NCI-H748 (cell line): ENCODE data around the gene SPRR2B.
"Not testable (repeated sequence)": the region's sequence is repeated elsewhere in the genome, so short reads cannot be mapped to it uniquely, and the experiment has no call there.

Experiments used
- DNase-seq: peaks from one replicate; lab custom pipeline; 2025; ENCODE audit not compliant: unreplicated experiment; lab: John Stamatoyannopoulos, UW

SPRR2B gene

DNA sequence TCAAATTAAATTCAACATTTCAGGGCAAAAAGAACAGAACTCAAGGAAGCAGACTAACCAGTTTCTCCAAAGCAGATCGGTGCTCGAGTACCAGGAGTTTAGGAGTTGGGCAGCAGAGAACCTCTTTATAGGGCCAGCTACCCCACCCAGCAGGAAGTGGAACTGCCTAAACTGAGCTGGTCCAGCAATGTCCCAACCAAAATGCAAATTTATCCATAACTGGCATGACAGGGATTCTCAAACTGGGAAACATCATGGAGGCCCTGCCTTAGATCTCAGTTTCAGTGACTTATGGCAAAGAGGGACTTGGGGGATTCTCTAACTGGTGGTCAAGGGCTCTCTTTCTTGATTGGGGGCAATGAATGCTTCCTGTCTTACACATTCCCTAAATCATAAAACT, at the start of gene SPRR2B:
Gene SPRR2B (minus strand): TSS at position 101 of the 400 bp plus-strand sequence. CDS start 772 bp downstream, outside the sequence.
- DNase-seq: no peak

DNA sequence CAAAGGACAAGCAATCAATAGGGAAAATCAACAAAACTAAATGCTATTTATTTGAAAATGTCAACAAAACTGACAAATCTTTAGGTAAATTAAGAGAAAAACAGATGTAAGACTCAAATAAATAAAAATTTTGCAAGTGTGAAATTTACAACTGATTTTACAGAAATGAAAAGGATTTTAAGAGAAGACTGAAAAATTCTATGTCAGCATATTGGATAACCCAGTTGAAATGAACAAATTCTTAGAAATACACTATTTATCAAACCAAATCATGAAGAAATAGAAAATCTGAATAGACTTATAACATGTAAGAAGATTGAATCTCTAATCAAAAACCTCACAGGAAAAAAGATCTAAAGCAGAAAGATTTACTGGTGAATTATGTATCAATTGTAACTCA, 49.5 kb upstream of the SPRR2B start:
- DNase-seq: no peak

DNA sequence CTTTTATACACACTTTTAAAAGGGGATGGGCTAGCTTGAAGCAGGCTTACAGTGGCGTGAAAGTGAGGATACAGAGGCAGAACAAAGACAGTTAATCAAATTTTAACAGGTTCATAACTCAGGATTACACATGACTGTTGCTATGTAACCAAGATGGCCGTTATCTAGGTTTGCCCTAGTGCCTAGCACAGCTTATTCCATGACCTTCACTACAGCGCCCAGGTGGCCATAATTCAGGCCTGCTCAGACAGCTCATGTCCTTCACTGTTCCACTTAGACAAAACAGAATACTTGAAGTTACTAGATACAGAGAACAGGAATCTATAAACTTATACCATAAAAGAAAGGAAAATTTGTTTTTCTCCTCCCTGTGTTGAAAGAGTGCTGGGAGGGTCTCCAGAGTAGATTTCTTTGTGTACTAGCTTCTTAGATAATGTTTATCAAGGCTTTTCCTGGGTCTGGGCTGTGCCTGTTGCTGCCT, 48.1 kb upstream of the SPRR2B start:
- DNase-seq: peak; percentile 11

DNA sequence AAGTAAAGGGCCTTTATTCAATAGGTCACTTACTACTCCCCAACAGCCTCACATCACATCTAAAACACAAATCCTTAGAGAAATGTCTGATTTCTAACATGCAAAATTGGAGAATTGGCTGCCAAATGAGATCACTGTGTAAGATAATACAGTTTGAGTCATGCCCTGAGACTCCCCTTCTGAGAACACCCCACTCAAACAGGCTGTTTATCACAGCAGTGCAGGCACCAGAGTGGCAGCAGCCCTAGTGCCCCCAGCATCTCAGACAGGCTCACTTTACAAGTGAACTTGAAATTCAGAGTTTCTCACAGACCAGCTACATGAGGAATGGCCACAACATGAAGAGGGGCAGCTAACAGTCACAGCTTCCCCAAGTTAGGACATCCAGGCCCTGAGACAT, 43.9 kb upstream of the SPRR2B start:
- DNase-seq: not testable (repeated sequence)

DNA sequence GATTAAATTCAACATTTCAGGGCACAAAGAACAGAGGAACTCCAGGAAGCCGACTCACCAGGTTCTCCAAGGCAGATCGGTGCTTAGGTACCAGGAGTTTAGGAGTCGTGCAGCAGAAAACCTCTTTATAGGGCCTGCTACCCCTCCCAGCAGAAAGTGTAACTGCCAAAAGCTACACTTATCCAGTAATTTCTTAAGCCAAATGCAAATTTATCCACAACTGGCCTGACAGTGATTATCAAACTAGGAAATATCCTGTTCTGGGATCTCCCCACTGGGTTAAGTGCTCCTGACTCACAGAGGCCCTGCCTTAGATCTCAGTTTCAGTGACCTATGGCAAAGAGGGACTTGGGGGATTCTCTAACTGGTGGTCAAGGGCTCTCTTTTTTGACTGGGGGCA, 42.0 kb upstream of the SPRR2B start, which contains the start of gene SPRR2F:
Gene SPRR2F (minus strand): TSS at position 101 of the 400 bp plus-strand sequence. CDS start 783 bp downstream, outside the sequence.
- DNase-seq: no peak

DNA sequence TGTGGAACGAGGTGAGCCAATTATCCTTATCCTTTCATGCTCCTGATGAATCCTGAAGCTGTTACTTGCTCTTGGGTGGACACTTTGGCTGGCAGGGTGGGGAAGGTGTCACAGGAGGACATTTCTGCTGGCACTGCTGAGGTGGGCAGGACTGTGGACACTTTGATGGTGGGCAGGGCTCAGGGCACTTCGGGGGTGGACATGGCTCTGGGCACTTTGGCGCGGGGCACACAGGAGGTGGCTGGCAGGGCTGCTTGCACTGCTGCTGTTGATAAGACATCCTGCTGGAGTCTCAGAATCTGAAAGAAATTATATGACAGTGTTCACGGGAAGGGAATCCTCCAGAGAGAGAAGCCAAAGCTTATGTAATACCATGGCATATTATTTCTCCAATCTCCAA, 41.0 kb upstream of the SPRR2B start:
- not testable (repeated sequence) for DNase-seq

DNA sequence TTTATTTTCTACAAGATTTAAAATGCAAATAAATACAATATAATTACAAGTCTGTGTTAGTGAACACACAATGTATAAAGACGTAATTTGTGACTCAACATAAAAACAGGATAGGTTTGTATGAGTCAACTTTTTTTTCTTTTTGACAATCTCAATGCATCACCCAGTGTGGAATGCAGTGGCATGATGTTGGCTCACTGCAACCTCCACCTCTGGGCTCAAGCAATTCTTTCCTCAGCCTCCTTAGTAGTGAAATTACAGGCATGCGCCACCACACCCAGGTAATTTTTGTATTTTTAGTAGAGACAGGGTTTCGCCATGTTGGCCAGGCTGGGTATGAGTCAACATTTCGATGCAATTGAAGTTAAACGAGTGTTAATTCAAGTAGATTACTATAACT, 28.8 kb upstream of the SPRR2B start:
- no peak for DNase-seq

DNA sequence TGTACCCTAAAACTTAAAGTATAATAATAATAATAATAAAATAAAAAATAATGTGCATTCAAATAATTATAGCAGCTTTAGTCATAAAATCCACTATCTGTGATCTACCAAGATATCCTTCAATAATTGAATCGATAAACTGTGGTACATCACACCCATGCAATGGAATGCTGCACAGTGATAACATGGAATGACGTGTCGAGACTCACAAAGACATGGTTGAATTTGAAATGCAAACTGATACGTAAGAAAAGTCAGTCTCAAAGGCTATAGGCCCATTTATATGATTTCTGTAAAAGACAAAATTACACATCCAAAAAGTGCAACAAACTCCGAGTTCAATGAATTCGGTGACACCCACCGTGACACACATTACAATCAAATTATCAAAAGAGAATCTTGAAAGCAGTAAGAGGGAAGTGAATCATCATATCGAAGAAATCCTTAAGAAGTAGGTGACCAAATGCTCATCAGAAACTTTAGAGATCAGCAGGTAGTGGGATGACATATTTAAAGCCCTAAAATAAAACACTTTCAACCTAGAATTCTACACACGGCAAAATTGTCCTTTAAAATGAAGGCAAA, 28.1 kb upstream of the SPRR2B start:
- no peak for DNase-seq

DNA sequence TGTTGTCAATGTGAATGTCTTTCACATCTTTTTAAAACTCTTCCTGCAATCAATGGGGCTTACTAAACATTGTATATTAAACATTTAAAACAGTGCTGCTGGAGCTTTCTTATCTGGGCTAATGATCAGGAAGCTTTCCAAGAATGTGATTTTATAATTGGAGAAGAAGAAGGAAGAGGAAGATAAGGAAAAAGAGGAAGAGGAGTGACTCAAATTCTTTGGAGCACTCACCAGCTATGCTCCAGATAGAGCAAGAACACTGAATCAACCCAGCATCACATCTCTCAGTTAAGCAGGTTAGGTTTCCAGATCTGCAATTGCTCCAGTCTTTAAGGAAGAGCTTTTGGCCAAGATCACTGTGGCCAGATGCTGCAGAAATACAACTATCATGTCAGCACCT, 24.4 kb upstream of the SPRR2B start:
- no peak for DNase-seq

DNA sequence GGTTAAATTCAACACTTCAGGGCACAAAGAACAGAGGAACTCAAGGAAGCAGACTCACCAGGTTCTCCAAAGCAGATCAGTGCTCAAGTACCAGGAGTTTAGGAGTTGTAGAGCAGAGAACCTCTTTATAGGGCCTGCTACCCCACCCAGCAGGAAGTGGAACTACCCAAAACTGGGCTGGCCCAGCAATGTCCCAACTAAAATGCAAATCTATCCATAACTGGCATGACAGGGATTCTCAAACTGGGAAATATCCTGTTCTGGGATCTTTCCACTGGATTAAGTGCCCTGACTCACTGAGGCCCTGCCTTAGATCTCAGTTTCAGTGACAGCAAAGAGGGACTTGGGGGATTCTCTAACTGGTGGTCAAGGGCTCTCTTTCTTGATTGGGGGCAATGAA, 23.0 kb upstream of the SPRR2B start, which contains the start of gene SPRR2E:
Gene SPRR2E (minus strand): TSS at position 101 of the 400 bp plus-strand sequence. CDS start 775 bp downstream, outside the sequence.
- no peak for DNase-seq

DNA sequence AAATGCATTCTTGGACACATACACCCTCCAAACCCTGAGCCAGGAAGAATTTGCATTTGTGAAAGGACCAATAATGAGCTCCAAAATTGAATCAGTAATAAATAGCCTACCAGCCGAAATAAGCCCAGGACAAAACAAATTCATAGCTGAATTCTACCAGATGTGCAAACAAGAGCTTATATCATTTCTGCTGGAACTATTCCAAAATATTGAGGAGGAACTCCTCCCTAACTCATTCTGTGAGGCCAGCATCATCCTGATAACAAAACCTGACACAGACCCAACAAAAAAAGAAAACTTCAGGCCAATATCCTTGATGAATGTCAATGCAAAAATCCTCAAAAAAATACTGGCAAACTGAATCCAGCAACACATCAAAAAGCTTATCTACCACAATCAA, 16.2 kb upstream of the SPRR2B start:
- no peak for DNase-seq

DNA sequence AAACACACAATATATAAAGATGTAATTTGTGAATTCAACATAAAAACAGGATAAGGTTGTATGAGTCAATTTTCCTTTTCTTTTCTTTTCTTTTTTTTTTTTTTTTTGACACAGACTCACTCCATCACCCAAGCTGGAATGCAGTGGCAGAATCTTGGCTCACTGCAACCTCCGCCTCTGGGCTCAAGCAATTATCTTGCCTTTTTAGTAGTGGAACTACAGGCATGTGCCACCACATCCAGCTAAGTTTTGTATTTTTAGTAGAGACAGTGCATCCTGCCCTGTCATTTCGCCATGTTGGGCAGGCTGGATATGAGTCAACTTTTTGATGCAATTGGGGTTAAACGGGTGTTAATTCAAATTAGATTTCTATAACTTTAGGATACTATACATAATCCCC, 10.3 kb upstream of the SPRR2B start:
- no peak for DNase-seq

DNA sequence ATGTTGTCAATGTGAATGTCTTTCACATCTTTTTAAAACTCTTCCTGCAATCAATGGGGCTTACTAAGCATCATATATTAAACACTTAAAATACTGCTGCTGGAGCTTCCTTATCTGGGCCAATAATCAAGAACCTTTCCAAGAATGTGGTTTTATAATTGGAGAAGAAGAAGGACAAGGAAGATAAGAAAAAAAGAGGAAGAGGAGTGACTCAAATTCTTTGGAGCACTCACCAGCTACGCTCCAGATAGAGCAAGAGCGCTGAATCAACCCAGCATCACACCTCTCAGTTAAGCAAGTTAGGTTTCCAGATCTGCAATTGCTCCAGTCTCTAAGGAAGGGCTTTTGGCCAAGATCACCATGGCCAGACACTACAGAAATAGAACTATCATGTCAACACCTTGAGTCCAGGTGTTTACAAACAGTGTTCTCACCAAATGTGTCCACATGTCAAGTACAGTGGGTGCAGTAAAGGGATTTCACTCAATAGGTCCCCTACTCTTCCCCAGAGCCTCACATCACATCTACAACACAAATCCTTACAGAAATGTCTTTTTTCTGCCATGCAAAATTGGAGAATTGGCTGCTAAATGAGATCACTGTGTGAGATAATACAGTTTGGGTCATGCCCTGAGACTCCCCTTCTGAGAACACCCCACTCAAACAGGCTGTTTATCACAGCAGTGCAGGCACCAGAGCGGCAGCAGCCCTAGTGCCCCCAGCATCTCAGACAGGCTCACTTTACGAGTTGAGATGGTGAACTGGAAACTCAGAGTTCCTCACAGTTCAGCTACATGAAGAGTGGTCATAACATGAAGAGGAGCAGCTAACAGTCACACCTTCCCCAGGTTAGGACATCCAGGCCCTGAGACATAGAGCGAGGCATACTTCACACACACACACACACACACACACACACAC, 1.7 kb upstream of the SPRR2B start:
- DNase-seq: no peak

DNA sequence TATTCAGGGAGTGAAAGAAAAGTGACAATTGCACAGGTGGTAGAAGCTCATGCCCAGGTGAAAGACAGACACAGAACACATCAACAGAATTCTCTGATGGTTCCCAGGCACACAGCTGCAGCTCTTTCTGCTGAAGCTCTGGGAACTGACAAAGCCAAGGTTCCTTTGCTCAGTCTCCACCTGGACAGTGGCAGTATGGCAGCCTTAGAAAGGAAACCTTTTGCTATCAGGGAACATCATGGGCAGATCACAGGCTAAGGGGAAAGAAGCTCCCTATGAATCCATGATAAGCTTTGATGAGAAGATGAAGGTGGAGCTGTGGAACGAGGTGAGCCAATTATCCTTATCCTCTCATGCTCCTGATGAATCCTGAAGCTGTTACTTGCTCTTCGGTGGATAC, 1.2 kb downstream of the SPRR2B start:
- DNase-seq: no peak

DNA sequence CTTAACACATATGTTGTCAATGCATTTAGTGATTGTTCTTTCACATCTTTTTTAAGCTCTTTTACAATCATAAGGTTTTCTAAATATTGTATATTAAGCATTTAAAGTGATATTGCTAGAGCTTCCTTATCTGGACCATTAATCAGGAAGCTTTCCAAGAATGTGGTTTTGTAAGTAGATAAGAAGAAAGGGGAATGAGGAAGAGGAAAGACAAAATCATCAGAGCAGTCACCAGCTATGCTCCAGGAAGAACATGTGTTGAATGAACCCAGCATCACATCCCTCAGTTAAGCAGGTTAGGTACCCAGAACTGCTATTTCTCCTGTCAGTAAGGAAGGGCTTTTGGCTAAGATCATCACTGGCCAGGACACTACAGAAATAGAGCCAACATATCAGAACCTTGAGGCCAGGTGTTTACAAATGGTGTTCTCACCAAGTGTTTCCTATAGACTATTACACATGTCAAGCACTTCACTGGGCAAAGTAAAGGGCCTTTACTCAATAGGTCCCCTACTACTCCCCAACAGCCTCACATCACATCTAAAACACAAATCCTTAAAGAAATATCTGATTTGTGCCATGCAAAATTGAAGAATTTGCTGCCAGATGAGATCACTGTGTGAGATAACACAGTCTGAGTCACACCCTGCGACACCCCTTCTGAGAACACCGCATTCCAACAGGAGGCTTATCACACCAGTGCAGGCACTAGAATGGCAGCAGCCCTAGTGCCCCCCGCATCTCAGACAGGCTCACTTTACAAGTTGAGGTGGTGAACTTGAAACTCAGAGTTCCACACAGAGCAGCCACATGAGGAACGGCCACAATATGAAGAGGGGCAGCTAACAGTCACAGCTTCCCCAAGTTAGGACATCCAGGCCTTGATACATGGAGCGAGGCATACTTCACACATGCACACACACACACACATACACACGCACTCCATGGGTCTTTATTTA, 12.3 kb downstream of the SPRR2B start:
- DNase-seq: no peak

DNA sequence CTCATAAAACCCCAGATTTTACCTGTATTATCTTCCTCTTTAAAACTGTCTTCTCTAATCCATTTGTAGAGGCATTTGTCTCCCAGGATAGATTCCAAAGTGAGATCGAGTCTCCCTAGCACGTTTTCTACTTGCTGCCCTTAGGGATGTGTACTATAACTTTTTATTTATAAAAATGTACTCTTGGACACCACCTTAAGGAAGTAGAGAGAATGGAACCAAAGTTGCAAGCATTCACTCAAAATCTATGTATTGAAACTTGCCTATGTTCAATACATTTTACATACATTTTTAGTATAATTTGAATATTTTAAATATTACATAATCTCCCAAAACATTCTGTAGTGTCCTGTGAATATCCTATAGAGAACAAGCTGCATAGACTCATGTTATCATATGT, 13.3 kb downstream of the SPRR2B start:
- no peak for DNase-seq

DNA sequence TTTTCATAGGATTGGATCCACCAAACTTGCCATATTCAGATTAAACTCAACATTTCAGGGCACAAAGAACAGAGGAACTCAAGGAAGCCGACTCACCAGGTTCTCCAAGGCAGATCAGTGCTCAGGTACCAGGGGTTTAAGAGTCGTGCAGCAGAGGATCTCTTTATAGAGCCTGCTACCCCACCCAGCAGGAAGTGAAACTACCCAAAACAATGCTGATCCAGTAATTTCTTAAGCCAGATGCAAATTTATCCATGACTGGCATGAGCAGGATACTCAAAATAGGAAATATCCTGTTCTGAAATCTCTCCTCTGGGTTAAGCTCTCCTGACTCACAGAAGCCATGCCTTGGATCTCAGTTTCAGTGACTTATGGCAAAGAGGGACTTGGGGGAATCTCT, 14.0 kb downstream of the SPRR2B start, which contains the start of gene SPRR2A:
Gene SPRR2A (minus strand): TSS at position 138 of the 400 bp plus-strand sequence. CDS start 777 bp downstream, outside the sequence.
- DNase-seq: no peak

DNA sequence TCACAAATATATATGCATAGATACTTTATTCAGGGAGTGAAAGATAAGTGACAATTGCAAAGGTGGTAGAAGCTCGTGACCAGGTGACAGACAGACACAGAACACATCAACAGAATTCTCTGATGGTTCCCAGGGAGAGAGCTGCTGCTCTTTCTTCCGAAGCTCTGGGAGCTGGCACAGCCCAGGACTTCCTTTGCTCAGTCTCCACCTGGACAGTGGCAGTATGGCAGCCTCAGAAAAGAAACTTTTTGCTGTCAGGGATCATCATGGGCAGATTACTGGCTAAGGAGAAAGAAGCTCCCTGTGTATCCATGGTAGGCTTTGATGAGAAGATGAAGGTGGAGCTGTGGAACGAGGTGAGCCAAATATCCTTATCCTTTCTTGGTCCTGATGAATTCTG, 15.3 kb downstream of the SPRR2B start:
- peak; percentile 14 for DNase-seq

DNA sequence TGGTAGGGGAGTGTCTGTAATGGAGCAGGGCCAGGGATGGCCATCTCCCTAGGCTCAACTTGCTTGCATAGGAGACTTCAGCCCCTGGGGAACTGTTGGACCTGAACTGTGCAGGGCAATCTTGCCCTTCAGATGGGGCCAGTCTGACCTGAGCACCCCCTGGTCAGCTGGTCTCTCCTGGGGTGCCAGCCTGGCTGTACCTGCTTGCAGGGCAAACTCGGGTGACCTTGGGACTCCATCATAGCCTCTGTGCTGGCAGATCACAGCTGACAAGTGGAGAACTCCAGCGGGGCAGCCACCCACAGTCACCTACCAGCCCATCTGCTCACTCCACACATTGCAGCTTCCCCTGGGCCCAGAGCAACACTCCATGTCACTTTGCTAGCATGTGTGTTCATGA, 22.2 kb downstream of the SPRR2B start:
- DNase-seq: no peak

DNA sequence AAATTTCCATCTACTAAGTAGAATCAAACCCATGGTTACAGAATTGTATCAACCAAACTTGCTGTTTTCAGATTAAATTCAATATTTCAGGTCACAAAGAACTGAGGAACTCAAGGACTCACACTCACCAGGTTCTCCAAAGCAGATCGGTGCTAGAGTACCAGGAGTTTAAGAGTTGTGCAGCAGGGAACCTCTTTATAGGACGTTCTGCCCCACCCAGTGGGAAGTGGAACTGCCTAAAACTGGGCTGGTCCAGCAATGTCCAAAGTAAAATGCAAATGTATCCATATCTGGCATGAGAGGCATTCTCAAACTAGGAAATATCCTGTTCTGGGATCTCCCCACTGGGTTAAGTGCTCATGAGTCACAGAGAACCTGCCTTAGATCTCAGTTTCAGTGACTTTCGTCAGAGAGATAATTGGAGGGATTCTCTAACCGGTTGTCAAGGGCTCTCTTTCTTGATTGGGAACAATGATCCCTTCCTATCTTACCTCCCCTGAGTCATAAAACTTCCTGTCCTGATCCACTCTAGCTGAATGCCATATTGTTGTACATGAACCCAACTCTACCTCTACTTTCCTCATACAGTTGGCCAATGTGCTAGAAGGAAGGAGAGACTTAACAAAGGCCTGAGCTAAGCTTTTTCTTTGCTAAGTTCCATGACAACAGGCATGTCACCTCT, 30.3 kb downstream of the SPRR2B start, which contains the start of gene SPRR2D:
Gene SPRR2D (minus strand): TSS at position 171 of the 682 bp plus-strand sequence. CDS start 774 bp downstream, outside the sequence.
- no peak for DNase-seq
